Gastroesophageal sphincter (tissue), 4 donors: Measurements from ENCODE around the gene SH3BP2. TPM values are rescaled to one million over a fixed set of nuclear protein-coding genes. Genes with fewer than 3 reads are reported as not detected.
A peak's percentile ranks its signal among the peaks of the same experiment; 100 is the strongest.

Experiments
- ATAC-seq: fragments of 150-250 bp; one replicate; pipeline ENCODE4 v1.9.1; 2016; ENCODE audit warnings: mild to moderate bottlenecking, moderate library complexity
- H3K27ac ChIP-seq, 4 donors: fragments of 200-600 bp; sonication (generic) in 3 of 4; 1 replicate in 3 of 4; 2 replicates in 1 of 4; pipeline ENCODE4 v1.5.1; 2016 to 2019
- H3K27me3 ChIP-seq: fragments of 200-600 bp; sonication (generic); one replicate; pipeline ENCODE4 v1.5.1; 2019
- H3K36me3 ChIP-seq, 2 donors: fragments of 200-600 bp; sonication (generic); one replicate each; pipeline ENCODE4 v1.5.1; 2019; ENCODE audit warnings: control low read depth in 1 of 2
- H3K4me1 ChIP-seq, 3 donors: fragments of 200-600 bp; sonication (generic); 1 replicate in 2 of 3; 2 replicates in 1 of 3; pipeline ENCODE4 v1.5.1; 2016 to 2019; ENCODE audit warnings: control low read depth in 2 of 3
- H3K4me3 ChIP-seq, 2 donors: fragments of 200-600 bp; sonication (generic); one replicate each; pipeline ENCODE4 v1.5.1; 2019; ENCODE audit warnings: mild to moderate bottlenecking in 1 of 2, moderate library complexity in 1 of 2
- H3K9me3 ChIP-seq, 3 donors: fragments of 200-600 bp; sonication (generic); one replicate each; pipeline ENCODE4 v1.5.1; 2017 to 2019; ENCODE audit warnings: control low read depth in 2 of 3
- EP300 ChIP-seq: sonication (generic); formaldehyde crosslinking; IDR thresholded peaks from one replicate; pipeline ENCODE4 v1.6.1; 2017; ENCODE audit warnings: antibody characterized with exemption, mild to moderate bottlenecking
- POLR2A ChIP-seq, 2 donors: fragments of 450-650 bp; IDR thresholded peaks; one replicate each; pipeline ENCODE4 v1.6.1; 2017; ENCODE audit warnings: antibody characterized with exemption in 2 of 2, mild to moderate bottlenecking in 2 of 2, moderate library complexity in 1 of 2
- POLR2AphosphoS5 ChIP-seq: sonication (generic); formaldehyde crosslinking; IDR thresholded peaks from one replicate; pipeline ENCODE4 v1.6.1; 2017; ENCODE audit warnings: antibody characterized with exemption
- WGBS, 2 donors: methylation state at CpG; one replicate each; pipeline ENCODE4 v1.1.5; 2018; ENCODE audit warnings: low coverage in 1 of 2; 5-methylcytosine and 5-hydroxymethylcytosine counted together
- total RNA-seq, 4 donors: library from RNA; depleted of rRNA; stranded (reverse); fragments of >200 nt; gene quantifications; one replicate each; pipeline ENCODE4 v1.1.0, GENCODE V29; 2016
- TF ChIP-seq, protein P1 (sequence below), 4 experiments: fragments of 200-600 bp in 2 of 4; fragments of 450-650 bp in 2 of 4; sonication (generic) in 1 of 4; IDR thresholded peaks; one replicate each; pipeline ENCODE4 v1.5.1; 2017 to 2019; ENCODE audit warnings: antibody characterized with exemption in 4 of 4, mild to moderate bottlenecking in 2 of 4, moderate library complexity in 2 of 4

SH3BP2 gene
- total RNA-seq, 4 donors from 2014 or later, result 26.8 to 36.4 (median 29.3) TPM

DNA sequence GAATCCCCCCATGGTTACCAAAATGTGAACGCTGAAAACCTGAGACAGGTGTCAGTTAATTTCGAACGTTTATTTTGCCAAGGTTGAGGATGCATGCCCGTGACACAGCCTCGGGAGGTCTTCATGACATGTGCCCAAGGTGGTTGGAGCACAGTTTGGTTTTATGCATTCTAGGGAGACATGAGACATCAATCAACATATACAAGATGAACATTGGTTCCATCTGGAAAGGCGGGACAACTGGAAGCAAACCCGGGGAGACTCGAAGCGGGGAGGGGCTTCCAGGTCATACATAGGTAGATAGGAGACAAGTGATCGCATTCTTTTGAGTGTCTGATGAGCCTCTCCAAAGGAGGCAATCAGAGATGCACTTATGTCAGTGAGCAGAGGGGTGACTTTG lies 11.0 kb upstream of the SH3BP2 start:
- Histone ChIP-seq H3K36me3 (no peaks in the 10 kb centered on the region), H3K27me3 (no peaks in the 10 kb centered on the region), H3K4me1 (peaks cover 0 to 6% (median 0%) of the 10 kb centered on the region in 3 donors), H3K4me3 (no peak overlapping the region), H3K27ac (no peak overlapping the region), H3K9me3 (no peaks in the 10 kb centered on the region)
- 82 to 85% methylated on average over 6 to 8 of the region's 10 CpGs for WGBS, 2 donors
- no peak for ATAC-seq
- TF ChIP-seq POLR2AphosphoS5 (no peak), EP300 (no peak), POLR2A (IDR thresholded peaks at IDR 0.05) (no peak)
- TF ChIP-seq, protein P1, sequence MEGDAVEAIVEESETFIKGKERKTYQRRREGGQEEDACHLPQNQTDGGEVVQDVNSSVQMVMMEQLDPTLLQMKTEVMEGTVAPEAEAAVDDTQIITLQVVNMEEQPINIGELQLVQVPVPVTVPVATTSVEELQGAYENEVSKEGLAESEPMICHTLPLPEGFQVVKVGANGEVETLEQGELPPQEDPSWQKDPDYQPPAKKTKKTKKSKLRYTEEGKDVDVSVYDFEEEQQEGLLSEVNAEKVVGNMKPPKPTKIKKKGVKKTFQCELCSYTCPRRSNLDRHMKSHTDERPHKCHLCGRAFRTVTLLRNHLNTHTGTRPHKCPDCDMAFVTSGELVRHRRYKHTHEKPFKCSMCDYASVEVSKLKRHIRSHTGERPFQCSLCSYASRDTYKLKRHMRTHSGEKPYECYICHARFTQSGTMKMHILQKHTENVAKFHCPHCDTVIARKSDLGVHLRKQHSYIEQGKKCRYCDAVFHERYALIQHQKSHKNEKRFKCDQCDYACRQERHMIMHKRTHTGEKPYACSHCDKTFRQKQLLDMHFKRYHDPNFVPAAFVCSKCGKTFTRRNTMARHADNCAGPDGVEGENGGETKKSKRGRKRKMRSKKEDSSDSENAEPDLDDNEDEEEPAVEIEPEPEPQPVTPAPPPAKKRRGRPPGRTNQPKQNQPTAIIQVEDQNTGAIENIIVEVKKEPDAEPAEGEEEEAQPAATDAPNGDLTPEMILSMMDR (IDR thresholded peaks at IDR 0.05), result no peak

DNA sequence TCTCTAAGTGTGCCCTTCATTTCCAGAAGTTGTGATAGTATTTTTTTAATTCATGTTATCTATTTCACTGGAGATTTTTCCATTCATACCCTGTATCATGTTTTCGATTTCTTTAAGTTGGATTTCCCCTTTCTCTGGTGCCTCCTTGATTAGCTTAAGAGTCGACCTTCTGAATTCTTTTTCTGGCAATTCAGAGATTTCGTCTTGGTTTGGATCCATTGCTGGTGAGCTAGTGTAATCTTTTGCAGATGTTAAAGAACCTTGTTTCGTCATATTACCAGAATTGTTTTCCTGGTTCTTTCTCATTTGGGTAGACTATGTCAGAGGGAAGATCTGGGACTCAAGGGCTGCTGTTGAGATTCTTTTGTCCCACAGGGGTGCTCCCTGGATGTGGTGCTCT lies 9.1 kb upstream of the SH3BP2 start:
- peaks cover 0 to 20% (median 5%) of the 10 kb centered on the region in 3 donors for H3K4me1 ChIP-seq
- no peak for ATAC-seq
- H3K36me3 ChIP-seq, result no peaks in the 10 kb centered on the region
- no peak for TF ChIP-seq POLR2AphosphoS5
- 76 to 78% methylated on average over 2 to 4 of the region's 4 CpGs for WGBS, 2 donors
- H3K9me3 ChIP-seq, result no peaks in the 10 kb centered on the region
- no peak overlapping the region for H3K27ac ChIP-seq
- H3K4me3 ChIP-seq, result no peak overlapping the region
- H3K27me3 ChIP-seq, result no peaks in the 10 kb centered on the region

DNA sequence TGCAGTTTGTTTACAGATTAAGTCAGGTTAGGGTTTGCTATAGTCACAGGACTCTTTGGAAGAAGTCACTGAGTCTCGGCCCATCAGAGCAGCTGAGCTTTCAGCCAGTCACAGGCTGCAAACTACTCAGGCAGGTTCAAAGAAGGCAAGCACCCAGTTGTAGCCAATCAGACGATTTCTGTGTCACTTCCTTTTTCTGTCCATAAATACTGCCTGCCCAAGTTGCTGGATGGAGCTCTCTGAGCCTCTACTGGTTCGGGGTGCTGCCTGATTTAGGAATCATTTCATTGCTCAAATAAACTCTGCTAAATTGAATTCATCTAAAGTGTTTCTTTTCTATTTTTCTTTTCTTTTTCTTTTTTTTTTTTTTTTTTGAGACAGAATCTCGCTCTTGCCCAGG lies 7.3 kb upstream of the SH3BP2 start:
- ATAC-seq, result peak; percentile 20
- H3K4me3 ChIP-seq, result no peak overlapping the region
- H3K9me3 ChIP-seq, result no peaks in the 10 kb centered on the region
- TF ChIP-seq, protein P1 (IDR thresholded peaks at IDR 0.05), result no peak
- TF ChIP-seq POLR2AphosphoS5, result no peak
- no peak for TF ChIP-seq POLR2A (IDR thresholded peaks at IDR 0.05)
- no peak for TF ChIP-seq EP300
- H3K36me3 ChIP-seq, result no peaks in the 10 kb centered on the region
- peaks cover 0 to 20% (median 5%) of the 10 kb centered on the region in 3 donors for H3K4me1 ChIP-seq
- H3K27ac ChIP-seq, result no peak overlapping the region
- 49 to 69% methylated on average over 3 to 4 of the region's 4 CpGs for WGBS, 2 donors
- H3K27me3 ChIP-seq, result no peaks in the 10 kb centered on the region

DNA sequence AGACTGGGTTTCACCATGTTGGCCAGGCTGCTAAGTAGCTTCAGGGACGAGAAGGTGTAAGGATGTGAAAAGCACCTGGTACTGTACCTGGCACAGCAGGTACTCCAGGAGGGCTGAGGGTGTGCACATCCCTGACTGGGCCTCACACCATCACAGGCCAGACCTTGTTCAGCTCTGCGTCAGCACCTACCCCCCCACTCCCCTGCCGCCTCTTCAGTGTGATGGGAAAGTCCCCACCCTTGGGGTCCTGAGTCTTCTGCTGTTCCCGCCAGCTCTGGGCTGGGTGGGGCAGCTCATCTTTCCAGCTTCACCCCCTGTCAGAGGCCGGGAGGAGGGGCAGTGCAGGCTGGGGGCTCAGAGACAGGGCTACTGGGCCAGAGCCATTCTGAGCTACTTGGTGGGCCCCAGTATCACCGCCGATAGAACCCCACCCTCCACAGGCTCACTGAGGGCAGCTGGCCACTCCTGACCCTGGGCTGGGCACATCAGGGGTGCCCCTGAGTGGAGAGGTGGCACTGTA lies 6.7 kb upstream of the SH3BP2 start:
- WGBS, 2 donors, result no CpG with 5 or more reads among the region's 7 CpGs
- TF ChIP-seq POLR2A (IDR thresholded peaks at IDR 0.05) (no peak), POLR2AphosphoS5 (no peak), EP300 (no peak)
- TF ChIP-seq, protein P1 (IDR thresholded peaks at IDR 0.05), result no peak
- Histone ChIP-seq H3K27me3 (no peaks in the 10 kb centered on the region), H3K9me3 (no peaks in the 10 kb centered on the region), H3K4me1 (peaks cover 0 to 21% (median 5%) of the 10 kb centered on the region in 3 donors), H3K4me3 (no peak overlapping the region), H3K36me3 (no peaks in the 10 kb centered on the region), H3K27ac (no peak overlapping the region)
- no peak for ATAC-seq

DNA sequence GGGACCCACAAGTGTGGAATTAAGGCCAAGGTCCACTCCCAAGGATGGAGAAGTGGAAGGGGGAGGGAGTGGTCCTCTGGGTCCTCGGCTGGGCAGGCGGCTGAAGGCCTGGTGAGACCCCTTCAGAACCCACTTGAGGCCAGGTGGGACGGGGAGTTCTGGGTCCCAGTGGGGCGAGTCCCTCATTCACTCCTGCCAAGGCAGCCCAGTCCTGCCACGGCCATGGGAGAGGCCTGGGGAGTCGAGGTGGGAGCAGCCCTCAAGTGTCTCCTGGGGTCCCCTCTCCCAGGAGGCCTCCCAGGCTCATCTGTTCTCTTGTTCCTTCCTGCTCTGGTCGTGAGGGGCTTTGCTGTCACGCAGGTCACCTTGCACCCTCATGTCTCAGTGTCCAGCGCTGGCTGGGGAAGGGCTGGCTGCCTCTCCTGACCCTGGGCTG lies 6.1 kb upstream of the SH3BP2 start:
- no peak for TF ChIP-seq EP300
- TF ChIP-seq, protein P1 (IDR thresholded peaks at IDR 0.05), result no peak
- no peak for TF ChIP-seq POLR2A (IDR thresholded peaks at IDR 0.05)
- no peak for TF ChIP-seq POLR2AphosphoS5
- Histone ChIP-seq H3K27ac (peak overlapping the region in 1 of 4 donors; percentile 2), H3K36me3 (no peaks in the 10 kb centered on the region), H3K9me3 (no peaks in the 10 kb centered on the region), H3K4me3 (no peak overlapping the region), H3K27me3 (no peaks in the 10 kb centered on the region), H3K4me1 (peaks cover 0 to 27% (median 5%) of the 10 kb centered on the region in 3 donors)
- WGBS, 2 donors, result 79 to 100% methylated on average over 2 to 3 of the region's 9 CpGs
- no peak for ATAC-seq
